Activated T-cell treated with anti-CD3 and anti-CD28 coated beads, Interleukin-2, amount 50 U/mL, for 4 hours (primary cell): ENCODE data around the gene CCDC192. TPM values are rescaled to one million over a fixed set of nuclear protein-coding genes. Genes with fewer than 3 reads are reported as not detected.
"Not testable (repeated sequence)": the region's sequence is repeated elsewhere in the genome, so short reads cannot be mapped to it uniquely, and the experiment has no call there.

Experiments used
- ATAC-seq, 2 donors: fragments of 200-7000 bp; cut with Tn5 transposase; one replicate each; pipeline ENCODE4 v1.10.0; 2021
- DNase-seq: peaks from one replicate; pipeline ENCODE4 v3.0.0-alpha.2; 2020
- H3K27me3 Mint-ChIP-seq: one replicate; pipeline ENCODE4 v1.8.0; 2021; ENCODE audit warnings: low read depth, mixed read lengths
- H3K36me3 Mint-ChIP-seq: one replicate; pipeline ENCODE4 v1.8.0; 2022; ENCODE audit warnings: mixed read lengths; ENCODE audit not compliant: insufficient read depth
- H3K4me1 Mint-ChIP-seq: one replicate; pipeline ENCODE4 v1.8.0; 2021; ENCODE audit warnings: low read depth, mixed read lengths
- H3K4me3 Mint-ChIP-seq: one replicate; pipeline ENCODE4 v1.8.0; 2021; ENCODE audit warnings: mild to moderate bottlenecking, moderate library complexity, mixed read lengths
- H3K9me3 Mint-ChIP-seq: one replicate; pipeline ENCODE4 v1.8.0; 2021; ENCODE audit warnings: mixed read lengths
- total RNA-seq, 3 donors: library from RNA; stranded (reverse); gene quantifications; one replicate each; pipeline ENCODE4 v1.2.1, GENCODE V29; 2021

CCDC192 gene
- total RNA-seq, 3 donors from 2014 or later = not detected

- Mint-ChIP-seq H3K36me3 (no peaks in the 10 kb centered on the region), H3K4me3 (no peak overlapping the region), H3K27me3 (peaks cover 2% of the 10 kb centered on the region), H3K9me3 (no peaks in the 10 kb centered on the region), H3K4me1 (no peaks in the 10 kb centered on the region)
- ATAC-seq (no peak), DNase-seq (no peak)
Measured at GRCh38 chr5:127762412-127762811, 59.2 kb downstream of the CCDC192 start.

GRCh38 chr5:127766676-127767335 lies 63.6 kb downstream of the CCDC192 start:
- H3K9me3 Mint-ChIP-seq = no peaks in the 10 kb centered on the region
- ATAC-seq = no peak
- H3K27me3 Mint-ChIP-seq = peaks cover 2% of the 10 kb centered on the region

GRCh38 chr5:127769386-127769785 lies 66.2 kb downstream of the CCDC192 start:
- ATAC-seq (no peak), DNase-seq (no peak)
- Mint-ChIP-seq H3K9me3 (no peaks in the 10 kb centered on the region), H3K4me3 (no peak overlapping the region), H3K4me1 (no peaks in the 10 kb centered on the region), H3K36me3 (no peaks in the 10 kb centered on the region), H3K27me3 (peaks cover 2% of the 10 kb centered on the region)

More at GRCh38 chr5:127766676-127767335, 63.6 kb downstream of the CCDC192 start:
- DNase-seq = no peak
- Mint-ChIP-seq H3K4me1 (no peaks in the 10 kb centered on the region), H3K36me3 (no peaks in the 10 kb centered on the region), H3K4me3 (no peak overlapping the region)

GRCh38 chr5:127770272-127770671 lies 67.1 kb downstream of the CCDC192 start:
- ATAC-seq (no peak), DNase-seq (no peak)
- no peaks in the 10 kb centered on the region for H3K36me3 Mint-ChIP-seq
- H3K9me3 Mint-ChIP-seq = no peaks in the 10 kb centered on the region
- peaks cover 5% of the 10 kb centered on the region for H3K27me3 Mint-ChIP-seq
- H3K4me1 Mint-ChIP-seq = no peaks in the 10 kb centered on the region
- H3K4me3 Mint-ChIP-seq = no peak overlapping the region

- Mint-ChIP-seq H3K36me3 (no peaks in the 10 kb centered on the region), H3K4me1 (no peaks in the 10 kb centered on the region), H3K27me3 (peaks cover 3% of the 10 kb centered on the region), H3K9me3 (no peaks in the 10 kb centered on the region), H3K4me3 (no peak overlapping the region)
- ATAC-seq = no peak
- DNase-seq = no peak
Measured at GRCh38 chr5:127772531-127772930, 69.3 kb downstream of the CCDC192 start.

- Mint-ChIP-seq H3K36me3 (no peaks in the 10 kb centered on the region), H3K4me3 (no peak overlapping the region)
- no peak for ATAC-seq
Measured at GRCh38 chr5:127774221-127774620, 71.0 kb downstream of the CCDC192 start.

GRCh38 chr5:127776477-127776876 lies 73.3 kb downstream of the CCDC192 start:
- no peak for ATAC-seq

More at GRCh38 chr5:127774221-127774620, 71.0 kb downstream of the CCDC192 start:
- peaks cover 6% of the 10 kb centered on the region for H3K9me3 Mint-ChIP-seq
- peaks cover 3% of the 10 kb centered on the region for H3K27me3 Mint-ChIP-seq
- DNase-seq = no peak
- no peaks in the 10 kb centered on the region for H3K4me1 Mint-ChIP-seq

GRCh38 chr5:127777957-127778356 lies 74.8 kb downstream of the CCDC192 start:
- DNase-seq (no peak), ATAC-seq (no peak)
- H3K27me3 Mint-ChIP-seq = peaks cover 3% of the 10 kb centered on the region
- H3K36me3 Mint-ChIP-seq = no peaks in the 10 kb centered on the region
- H3K4me3 Mint-ChIP-seq = no peak overlapping the region
- H3K4me1 Mint-ChIP-seq = no peaks in the 10 kb centered on the region
- H3K9me3 Mint-ChIP-seq = peaks cover 12% of the 10 kb centered on the region

More at GRCh38 chr5:127776477-127776876, 73.3 kb downstream of the CCDC192 start:
- peaks cover 12% of the 10 kb centered on the region for H3K9me3 Mint-ChIP-seq
- no peaks in the 10 kb centered on the region for H3K36me3 Mint-ChIP-seq
- DNase-seq = no peak
- H3K4me1 Mint-ChIP-seq = no peaks in the 10 kb centered on the region
- H3K4me3 Mint-ChIP-seq = no peak overlapping the region
- H3K27me3 Mint-ChIP-seq = peaks cover 3% of the 10 kb centered on the region

- not testable (repeated sequence) for H3K27me3 Mint-ChIP-seq, DNase-seq, H3K36me3 Mint-ChIP-seq, H3K4me3 Mint-ChIP-seq, H3K4me1 Mint-ChIP-seq, ATAC-seq
- peaks cover 12% of the 10 kb centered on the region for H3K9me3 Mint-ChIP-seq
Measured at GRCh38 chr5:127782450-127782849, 79.3 kb downstream of the CCDC192 start.

GRCh38 chr5:127785098-127785927 lies 82.1 kb downstream of the CCDC192 start:
- H3K4me1 Mint-ChIP-seq = peaks cover 7% of the 10 kb centered on the region
- H3K27me3 Mint-ChIP-seq = peaks cover 8% of the 10 kb centered on the region
- no peaks in the 10 kb centered on the region for H3K36me3 Mint-ChIP-seq
- peaks cover 16% of the 10 kb centered on the region for H3K9me3 Mint-ChIP-seq
- peak; percentile 81 to 91 for ATAC-seq
- H3K4me3 Mint-ChIP-seq = no peak overlapping the region
- no peak for DNase-seq

GRCh38 chr5:127791439-127791838 lies 88.2 kb downstream of the CCDC192 start:
- H3K4me1 Mint-ChIP-seq = peaks cover 1% of the 10 kb centered on the region
- no peaks in the 10 kb centered on the region for H3K36me3 Mint-ChIP-seq
- ATAC-seq = no peak
- no peak for DNase-seq
- no peak overlapping the region for H3K4me3 Mint-ChIP-seq
- H3K27me3 Mint-ChIP-seq = peaks cover 3% of the 10 kb centered on the region
- H3K9me3 Mint-ChIP-seq = peaks cover 35% of the 10 kb centered on the region

GRCh38 chr5:127791908-127792307 lies 88.7 kb downstream of the CCDC192 start:
- H3K9me3 Mint-ChIP-seq = peaks cover 35% of the 10 kb centered on the region
- H3K27me3 Mint-ChIP-seq, H3K4me3 Mint-ChIP-seq, DNase-seq, ATAC-seq, H3K4me1 Mint-ChIP-seq, H3K36me3 Mint-ChIP-seq: not testable (repeated sequence)

- Mint-ChIP-seq H3K36me3 (no peaks in the 10 kb centered on the region), H3K4me3 (no peak overlapping the region), H3K4me1 (no peaks in the 10 kb centered on the region), H3K9me3 (peaks cover 35% of the 10 kb centered on the region), H3K27me3 (no peaks in the 10 kb centered on the region)
- ATAC-seq (no peak), DNase-seq (no peak)
Measured at GRCh38 chr5:127793052-127793451, 89.9 kb downstream of the CCDC192 start.

GRCh38 chr5:127793879-127794278 lies 90.7 kb downstream of the CCDC192 start:
- no peaks in the 10 kb centered on the region for H3K4me1 Mint-ChIP-seq
- no peaks in the 10 kb centered on the region for H3K36me3 Mint-ChIP-seq
- ATAC-seq = no peak
- H3K9me3 Mint-ChIP-seq = peaks cover 31% of the 10 kb centered on the region
- no peaks in the 10 kb centered on the region for H3K27me3 Mint-ChIP-seq
- H3K4me3 Mint-ChIP-seq = no peak overlapping the region
- DNase-seq = no peak

GRCh38 chr5:127796211-127796610 lies 93.0 kb downstream of the CCDC192 start:
- Mint-ChIP-seq H3K36me3 (no peaks in the 10 kb centered on the region), H3K4me3 (no peak overlapping the region), H3K4me1 (no peaks in the 10 kb centered on the region), H3K9me3 (peaks cover 14% of the 10 kb centered on the region), H3K27me3 (no peaks in the 10 kb centered on the region)
- DNase-seq (no peak), ATAC-seq (no peak)
